GM19043 (cell line): Measurements from ENCODE around the gene MAML1.

Experiments used
- ATAC-seq: cut with Tn5 transposase; IDR thresholded peaks from one replicate; pipeline ENCODE4 v1.9.1; 2021; ENCODE audit warnings: low read depth; ENCODE audit not compliant: unreplicated experiment

MAML1 gene

DNA sequence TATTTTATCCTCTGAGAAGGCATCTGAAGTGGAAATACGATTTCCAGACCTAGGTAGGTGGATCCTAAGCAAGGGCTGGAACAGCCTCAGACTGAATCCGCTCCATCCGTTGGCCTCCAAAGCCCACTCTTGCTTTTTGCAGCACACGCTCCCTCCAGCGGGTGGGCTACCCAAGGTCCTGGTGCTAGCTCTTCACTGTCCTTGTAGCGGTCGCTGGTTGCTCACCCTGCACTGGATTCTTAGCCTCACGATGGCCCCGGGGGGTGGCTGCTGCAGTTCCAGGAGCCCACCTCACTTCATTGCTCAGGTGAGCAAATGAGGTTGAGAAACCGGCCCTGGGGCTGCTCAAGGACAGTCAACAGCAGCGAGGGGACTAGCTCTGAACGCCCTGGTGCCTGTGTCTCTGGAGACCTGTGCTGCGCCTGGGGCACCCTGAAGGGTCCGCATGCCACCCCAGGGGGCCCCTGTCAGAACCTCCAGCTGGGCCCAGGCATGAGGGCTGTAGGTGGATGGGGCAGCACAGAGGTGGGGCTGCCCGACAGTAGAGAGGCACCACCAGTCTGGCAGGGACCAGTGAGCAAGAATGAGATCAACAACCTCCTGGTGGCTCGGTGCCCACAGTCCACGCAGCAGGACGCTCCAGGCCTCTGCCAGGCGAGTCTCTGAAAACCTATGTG lies 69.7 kb downstream of the MAML1 start:
- ATAC-seq = no peak

DNA sequence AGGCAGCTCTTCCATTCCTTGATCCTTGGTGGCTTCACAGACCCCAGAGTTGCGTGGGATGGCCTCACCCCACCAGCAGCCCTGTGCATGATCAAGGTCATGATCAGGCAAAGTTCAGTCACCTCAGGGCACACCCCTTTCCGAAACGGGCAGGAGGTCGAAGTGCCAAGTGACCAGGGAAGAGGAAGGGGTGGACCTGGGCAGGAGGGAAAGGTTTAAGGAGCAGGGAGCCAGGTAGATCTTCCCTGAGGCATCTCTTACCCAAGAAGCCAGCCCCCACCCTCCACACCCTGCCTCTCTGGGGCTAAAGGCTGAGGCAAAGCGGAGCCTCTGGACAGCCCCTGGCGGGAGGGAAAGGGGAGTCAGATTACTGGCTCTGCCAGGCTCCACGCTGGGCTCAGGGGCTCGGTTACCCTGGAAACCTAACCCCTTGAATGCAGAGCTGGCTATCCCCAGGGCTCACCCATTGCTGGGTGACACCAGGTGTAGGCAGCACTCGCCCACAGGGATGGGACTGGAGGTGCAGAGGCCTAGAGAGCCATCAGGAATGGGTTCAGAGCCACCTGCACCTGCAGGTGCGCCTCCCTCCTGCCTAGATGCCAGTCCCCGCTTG lies 70.4 kb downstream of the MAML1 start:
- no peak for ATAC-seq

DNA sequence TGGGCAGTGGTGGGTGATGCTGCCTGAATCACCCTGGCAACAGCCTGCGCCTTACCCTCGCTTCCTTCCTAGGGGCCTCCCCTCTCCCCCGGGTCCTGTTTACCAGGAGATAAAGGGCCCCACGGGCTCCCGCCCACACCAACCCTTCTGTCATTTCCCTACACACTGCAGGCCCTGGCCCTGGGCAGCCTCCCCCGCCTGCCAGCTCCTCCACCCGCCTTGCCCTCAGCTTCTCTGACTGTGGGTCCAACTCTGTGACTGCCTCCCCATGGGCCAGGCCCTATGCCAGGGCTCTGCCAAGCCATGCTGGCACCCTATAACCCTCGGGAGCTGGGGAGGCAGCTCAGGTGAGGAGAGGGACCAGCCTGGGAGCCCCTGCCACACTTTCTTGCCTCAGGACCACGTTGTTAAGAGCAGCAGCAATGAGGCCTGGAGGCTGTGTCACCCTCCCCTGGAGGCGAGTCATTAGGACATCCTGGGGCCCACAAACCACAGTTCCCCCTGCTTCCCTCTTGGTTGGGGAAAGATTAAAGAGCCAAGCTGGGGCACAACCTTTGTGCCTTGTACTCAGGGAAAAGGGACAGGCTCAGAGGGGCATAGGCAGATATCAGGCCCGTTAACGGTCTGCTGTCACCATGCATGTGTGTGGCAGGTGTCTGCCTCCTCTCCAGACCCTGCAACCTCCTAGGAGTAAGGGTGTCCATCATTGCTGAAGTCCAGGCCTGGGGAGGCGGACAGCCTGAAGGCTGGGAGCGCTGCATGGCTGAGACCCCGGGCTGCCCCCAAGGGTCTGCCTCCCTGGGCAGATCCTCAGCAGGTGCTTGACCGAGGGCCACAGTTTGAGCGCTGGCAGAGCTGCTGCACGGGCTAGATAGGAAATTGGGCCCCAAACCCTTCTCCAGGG lies 71.3 kb downstream of the MAML1 start:
- ATAC-seq = no peak

DNA sequence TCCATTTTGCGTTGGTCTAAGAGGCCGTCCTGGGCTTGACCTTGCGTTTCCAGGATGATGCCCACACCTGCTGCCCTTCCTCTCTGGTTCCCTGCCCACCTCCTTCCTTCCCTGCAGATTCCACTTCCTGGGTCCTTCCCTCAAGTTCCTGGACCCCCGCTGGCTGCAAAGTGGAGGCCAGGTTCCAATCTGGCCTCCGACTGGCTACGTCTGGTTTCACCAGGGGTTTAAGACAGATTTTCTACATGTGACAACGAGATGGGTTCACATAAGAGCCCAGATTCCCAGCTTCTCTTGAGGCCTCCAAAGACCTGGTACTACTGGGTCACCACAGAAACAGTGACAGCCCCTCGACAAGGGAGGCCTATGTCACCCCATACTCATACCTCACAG lies 71.9 kb downstream of the MAML1 start:
- ATAC-seq = no peak

DNA sequence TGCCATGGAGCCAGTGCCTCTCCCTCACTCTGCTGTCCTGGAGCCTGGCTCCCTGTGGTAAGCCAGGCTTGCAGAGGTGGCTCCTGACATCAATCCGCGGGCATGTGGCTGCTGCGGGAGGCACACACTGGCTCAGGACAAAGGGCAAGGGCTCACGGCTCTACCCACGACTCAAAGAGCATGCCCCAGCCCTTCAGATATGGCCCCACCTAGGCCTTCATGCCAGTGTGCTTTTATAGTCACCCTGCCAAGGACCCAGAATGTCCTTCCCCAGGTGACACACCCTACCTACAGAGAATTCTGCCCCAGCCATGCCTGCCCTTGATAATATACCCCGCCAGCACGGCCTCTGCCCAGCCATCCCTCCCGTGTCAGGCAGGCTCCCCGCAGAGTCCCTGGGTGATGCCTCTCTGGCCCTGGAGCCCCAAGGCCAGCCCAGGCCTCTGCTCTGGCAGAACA lies 72.5 kb downstream of the MAML1 start:
- no peak for ATAC-seq

DNA sequence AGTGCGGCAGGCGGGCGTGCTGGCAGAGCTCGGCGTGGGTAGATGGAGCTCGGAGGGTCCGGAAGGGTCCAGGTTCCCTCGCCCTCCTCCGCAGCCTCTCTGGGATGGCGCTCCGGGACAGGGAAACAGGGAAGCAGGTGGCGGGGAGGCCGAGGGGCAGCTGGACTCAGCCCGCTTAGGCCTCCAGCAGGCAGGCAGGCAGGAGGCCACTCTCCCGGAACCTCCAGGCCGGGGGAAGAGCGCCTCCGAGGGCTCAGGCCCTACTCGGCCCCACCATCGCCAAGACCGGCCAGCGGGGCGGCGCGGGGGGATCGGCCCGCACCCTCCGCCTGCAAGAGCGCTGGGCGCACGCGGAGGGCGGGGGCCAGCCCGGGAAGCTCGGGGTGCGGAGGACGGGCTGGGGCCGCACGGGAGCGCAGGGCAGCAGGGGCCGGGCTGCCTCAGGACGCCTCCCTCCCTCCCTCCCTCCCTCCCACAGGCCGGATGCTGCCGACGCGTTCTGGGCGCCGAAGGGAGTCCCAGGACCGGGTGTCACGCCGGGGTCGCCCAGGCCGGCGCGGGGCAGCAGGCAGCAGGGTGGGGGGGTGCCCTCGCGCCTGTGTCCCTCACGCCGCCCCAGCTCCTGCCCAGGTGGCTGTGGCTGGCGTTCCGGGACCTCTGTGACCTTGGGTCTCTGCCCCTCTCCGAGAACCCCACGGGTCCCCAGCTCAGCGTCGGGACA lies 73.1 kb downstream of the MAML1 start:
- ATAC-seq = peak; percentile 26

DNA sequence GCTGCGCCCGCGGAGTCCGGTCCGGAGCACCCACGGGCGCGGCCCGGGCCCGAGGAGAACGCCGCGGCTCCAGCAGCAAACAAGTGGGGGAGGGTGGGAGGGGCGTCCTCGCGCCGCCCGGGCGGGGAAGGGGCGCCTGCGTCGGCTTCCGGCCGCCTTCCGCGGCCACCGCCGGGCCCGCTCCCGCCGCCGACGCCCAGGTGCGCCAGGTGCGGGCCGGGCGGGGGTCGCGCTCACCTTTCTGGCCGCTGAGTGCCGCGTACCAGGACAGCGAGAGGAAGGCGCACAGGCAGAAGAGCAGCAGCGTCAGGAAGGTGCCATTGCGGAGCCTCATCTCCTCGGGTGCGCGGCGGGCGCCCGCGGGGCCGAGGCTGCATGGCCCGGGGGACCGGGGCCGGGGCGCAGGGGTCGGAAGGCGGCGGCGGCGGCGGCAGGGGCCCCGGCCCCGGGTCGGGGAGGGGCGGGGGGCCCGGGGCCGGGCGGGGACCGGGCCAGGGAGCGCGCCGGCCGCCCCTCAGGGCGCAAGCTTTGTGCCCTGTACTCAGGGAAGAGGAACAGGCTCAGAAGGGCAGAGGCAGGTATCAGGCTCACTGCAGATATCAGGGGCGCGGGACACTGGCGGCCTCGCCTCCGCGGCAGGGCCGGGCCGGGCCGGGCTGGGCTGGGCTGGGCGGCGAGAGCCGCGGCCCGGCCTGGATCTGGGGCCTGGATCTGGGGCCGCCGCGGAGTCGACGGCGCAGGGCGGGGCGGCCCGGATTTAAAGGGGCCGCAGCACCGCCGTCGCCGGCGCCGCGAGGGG lies 73.8 kb downstream of the MAML1 start, which contains the start of gene MGAT4B:
Gene MGAT4B (minus strand): TSS at position 617 of the 799 bp plus-strand sequence. CDS start 283 bp downstream, at position 334.
- peak; percentile 51 for ATAC-seq

DNA sequence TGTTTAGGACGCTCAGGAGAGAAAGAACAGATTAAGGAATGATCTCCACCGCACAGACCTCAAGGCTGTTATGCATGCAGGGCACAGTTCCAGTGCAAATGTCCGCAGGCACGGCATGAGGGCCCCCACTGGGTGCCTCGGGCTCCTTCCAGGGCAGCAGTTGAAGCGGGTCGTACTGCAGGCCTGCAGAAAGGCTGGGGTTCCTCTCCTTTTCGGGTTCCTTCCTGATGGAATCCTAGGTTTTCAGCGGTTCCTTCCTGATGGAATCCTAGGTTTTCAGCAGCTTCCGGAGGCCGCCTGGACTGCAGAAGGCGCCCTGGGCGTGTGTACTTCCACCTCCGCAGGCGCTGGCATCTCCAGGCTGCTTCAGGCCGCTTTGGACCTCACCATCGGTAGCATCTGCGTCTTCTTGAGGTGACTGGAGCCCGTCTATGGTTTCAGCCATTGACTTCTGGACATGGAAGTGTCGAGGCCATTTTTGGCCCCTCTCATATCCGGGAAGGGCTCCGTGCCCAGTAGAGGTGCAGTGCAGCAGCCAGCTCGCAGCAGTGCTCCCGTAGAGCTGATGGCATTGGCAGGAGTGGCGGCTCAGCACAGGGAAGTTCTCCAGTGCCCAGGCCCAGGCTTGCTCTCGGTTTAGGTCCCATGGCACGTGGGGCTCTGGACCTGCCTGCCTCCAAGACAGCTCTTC lies 79.7 kb downstream of the MAML1 start:
- ATAC-seq = no peak

DNA sequence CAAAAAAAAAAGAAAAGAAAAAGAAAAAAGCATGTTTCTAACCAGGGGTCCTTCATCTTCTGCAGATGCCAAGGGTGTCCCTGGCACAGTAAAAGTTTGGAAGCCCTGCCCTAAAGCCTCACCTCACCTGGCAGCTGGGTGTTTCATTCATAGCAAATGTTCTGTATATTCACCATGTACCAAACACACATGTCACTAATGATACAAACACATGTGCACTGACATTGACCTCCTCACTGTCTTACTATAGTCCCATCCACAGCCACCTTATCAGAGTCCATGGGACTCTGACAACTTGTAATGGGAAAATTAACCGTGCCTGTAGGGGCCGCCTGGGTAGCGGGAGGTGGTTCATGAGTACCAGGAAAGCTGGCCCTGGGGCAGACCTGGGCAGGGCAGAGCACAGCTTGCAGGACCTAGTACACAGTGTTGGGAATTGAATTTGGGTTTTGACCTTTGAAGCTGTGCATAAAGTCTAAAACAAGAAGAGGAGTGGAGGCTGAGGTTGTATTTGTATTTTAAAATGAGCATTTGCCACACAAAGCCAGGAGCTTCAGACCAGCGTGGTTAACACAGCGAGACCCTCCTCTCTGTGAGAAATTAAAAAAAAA lies 80.5 kb downstream of the MAML1 start:
- no peak for ATAC-seq

DNA sequence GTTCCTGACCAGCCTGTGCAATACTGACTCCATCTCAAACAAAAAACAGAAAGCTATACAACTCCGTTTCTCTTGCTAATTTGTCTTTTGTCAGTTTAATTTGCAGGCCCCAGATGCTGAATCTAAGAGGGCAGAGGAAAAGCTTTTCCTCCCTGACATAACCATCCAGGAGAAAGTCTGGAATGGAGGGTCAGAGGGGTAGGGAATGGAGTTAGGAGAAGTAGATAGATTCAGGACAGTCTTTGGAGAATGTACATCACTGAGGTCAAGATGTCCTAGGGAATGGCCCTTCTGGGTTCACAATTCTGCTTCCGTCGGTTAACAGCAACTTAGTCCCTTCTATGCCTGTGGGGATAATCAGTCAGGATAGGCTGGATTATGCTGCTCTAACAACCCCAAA lies 81.5 kb downstream of the MAML1 start:
- no peak for ATAC-seq

DNA sequence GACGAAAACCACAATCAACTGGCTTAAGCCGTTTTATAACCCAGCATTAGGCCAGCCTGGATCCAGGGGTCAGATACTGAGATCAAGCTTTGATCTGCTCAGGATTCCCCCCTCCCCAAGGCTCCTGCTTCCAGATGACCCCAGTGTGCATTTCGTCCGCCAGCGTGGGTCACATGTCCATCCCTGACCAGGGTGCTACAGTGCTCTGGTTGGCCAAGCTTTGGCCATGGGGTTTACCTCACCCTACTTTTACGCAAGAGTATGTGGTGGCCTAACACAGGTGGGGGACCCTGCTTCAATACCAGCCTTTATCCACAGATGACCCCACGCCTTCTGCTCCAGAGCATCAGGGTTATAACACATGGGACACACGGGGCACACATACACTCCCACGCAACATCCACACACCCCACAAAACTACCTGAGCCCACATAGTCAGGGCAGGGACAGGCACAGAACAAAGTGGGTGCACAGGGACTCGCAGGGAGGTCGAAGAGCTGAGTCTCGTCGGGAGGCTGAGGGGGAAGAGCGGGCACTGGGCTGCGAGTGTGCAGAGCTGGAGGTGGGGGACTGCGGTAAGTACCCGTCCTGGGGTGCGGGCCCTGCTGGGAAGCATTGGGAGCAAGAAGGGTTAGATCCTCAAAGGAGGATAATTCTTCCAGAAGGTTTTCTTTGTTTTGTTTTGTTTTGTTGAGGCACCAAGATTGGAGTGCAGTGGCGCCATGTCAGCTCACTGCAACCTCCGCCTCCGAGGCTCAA lies 83.0 kb downstream of the MAML1 start:
- no peak for ATAC-seq

DNA sequence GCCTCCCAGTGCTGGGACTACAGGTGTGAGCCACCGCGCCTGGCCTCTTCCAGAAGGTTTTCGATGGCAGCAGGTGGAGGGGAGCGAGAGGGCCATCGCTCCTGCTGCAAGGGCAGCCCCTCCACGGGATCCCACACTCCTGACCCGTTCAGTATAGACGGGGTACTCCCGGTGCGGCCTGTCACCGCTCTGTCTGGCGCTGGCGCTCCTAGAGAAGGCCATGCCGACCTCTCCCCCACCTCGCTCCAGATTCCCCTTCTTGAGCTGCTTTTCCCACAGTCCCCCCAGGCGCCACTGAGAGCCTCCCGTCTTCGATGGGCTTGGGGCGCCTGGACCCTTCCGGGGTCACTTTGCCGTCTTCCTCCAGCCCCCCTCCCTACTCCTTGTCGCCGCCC lies 83.8 kb downstream of the MAML1 start:
- ATAC-seq = no peak

DNA sequence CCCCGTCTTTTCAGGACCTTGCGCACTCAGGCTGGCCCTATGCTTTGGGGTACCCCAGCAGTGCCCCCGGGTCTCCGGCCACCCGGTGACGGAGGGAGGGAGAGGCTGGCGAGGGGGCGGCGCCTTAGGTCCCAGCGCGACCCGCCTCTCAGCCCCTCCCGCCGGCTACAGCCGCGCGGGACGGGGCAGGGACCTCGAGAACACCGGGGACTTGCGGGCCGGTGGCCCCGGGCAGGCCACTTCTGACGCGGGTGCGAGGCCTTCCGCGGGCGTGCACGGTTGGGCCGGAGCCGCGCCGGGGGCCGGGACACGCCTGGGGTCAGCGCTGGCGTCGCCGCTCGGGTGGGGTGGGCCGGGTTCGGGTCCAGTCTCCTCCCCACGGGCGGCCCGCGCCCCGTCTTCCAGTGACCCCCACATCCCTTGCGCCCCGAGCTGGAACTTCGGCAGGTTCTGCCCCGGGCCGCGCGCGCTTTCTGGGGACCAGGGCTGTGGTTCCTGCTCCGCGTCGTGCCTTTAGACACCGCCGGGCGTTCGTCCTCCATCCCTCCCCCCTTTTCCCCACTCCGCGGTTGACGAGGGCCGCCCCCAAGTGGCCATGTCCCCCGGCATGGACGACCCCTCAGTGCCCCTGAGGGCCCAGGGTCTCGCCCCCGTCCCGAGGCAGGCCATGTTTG lies 84.3 kb downstream of the MAML1 start:
- no peak for ATAC-seq

DNA sequence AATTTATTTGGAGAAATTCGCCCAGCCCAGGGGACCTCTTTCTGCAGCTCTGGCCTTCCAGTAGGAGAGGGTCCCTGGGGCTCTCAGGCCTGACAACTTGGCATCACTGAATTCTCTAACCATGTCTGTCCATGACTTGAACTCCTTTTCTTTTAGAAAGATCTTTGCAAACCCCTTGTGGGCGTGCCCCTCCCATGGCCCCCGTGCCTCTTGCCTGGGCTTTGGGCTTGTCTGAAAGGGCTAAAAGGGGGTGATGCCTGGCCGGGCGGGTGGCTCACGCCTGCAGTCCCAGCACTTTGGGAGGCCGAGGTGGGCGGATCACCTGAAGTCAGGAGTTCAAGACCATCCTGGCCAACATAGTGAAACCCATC lies 84.8 kb downstream of the MAML1 start:
- no peak for ATAC-seq

DNA sequence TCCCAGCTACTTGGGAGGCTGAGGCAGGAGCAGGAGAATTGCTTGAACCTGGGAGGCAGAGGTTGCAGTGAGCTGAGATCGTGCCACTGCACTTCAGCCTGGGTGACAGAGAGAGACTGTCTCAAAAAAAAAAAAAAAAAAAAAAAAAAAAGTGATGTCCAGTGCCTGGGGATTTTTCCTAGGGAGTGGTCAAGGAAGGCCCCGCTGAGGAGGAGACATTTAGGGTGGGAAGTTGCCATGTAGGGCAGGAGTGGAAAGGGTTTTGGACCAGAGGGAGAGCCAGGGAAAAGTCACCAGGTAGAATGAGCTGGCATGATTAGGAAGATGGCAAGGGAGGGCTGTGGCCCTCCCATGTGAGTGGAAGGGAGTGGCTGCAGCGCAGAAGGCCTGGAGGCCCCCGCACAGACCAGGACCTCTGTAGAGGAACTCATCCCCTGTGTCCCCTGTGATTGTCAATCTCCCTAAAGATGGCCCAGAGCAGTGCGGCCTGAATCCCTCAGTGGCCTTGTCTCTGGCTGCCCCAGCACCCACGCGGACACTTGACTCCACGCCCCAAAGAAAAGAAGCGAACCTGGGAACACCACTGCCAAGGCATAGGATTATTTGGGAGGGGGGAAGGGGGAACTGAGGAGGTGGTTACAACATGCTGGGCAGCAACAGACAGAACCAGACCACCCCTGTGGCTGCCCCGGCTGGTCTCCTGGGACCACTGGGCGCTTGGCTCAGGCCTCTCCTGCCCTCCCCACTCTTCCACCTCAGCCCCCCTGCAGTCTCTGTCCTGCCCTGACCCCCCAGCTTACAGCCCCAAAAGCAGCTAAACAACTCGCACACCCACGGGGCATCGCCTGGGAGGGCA lies 85.5 kb downstream of the MAML1 start:
- no peak for ATAC-seq

DNA sequence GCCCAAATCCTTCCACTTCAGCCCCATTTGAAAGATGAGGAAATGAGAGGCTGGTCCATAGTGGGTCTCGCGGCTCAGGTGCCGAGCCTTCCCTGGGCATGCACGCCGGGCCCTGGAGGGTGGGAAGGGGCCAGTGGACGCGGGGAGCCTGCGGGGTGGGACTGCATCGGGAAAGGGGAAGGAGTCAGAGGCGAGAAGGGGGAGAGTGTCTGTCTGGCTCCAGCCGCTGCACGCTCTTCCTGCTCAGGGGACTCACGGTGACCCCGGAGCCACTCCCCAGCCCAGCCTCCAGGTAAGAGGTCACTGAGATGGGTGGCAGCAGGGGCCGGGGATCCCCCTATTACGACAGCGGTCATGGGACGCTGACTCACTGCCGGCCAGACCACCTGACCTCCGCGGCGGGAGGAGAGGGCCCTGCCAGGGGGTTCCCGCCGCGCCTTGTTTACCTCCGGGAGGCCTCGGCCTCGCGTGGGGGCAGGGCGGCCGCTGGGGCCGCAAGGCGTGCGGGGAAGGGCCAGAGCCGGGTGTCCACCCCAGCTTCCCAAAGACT lies 86.2 kb downstream of the MAML1 start:
- ATAC-seq = peak; percentile 63
